ENCODE results near the gene NPVF. TPM values are rescaled to one million over a fixed set of nuclear protein-coding genes. Genes with fewer than 3 reads are reported as not detected.

The NPVF gene
- polyA plus RNA-seq, 1 donor, result not detected

- no peak for DNase-seq
Observed at GRCh38 chr7:25223206-25223605, 5.1 kb downstream of the NPVF start.

DNA sequence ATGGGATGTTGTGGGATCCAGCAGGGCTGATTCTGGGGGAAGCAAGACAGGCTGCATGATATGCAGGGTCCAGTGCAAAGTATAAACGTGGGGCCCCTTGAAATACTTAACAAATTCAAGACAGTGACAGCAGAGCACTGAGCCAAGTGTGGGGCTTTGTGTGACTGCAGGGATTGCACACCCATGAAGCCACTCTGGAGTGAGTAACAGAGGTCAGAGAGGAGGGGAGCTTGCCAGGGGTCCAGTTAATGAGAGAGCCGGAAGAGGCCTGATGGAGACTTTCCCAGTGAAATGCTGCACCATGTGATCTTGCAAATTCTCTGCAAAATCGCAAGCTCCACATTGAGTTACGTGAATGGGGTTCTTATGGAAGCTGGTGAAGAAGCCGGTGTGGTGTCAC is 5.6 kb downstream of the NPVF start:
- no peak for DNase-seq

DNA sequence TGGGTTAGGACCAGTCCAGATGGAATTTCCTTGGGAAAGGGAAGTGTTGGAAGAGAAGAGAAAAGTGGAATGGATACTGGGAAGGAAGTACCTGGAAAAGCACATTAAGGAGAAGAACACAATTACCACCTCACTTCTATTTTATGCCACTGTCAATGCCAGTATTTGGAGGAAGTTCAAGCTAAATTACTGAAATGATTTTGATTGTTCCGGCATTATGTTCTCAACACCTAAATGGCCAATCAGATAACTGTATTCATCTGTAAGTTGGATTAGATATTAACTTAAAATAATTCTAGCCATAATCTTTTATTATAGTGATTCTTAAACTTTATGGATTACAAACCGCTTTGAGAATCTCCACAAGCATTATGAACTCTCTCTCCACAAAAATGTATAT is 7.3 kb downstream of the NPVF start:
- no peak for DNase-seq

DNA sequence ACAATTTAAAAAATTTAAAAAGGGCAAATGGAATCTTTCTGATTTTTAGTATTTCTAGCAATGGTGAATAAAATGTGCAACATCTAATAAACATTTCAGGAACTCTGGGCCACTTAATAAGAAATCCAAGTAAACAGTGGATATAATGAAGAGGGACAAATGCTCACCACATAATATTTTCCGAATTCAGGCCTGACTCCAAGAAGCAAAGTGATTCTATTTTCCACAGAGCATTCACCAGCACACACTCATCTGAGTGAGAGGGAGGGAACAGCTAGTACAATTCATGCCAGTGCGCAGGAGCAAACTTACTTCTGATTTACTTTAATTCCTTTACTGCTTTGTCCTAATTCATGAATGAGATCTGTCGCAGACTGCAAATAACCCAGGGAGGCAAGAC is 10.1 kb downstream of the NPVF start:
- DNase-seq, result no peak

DNA sequence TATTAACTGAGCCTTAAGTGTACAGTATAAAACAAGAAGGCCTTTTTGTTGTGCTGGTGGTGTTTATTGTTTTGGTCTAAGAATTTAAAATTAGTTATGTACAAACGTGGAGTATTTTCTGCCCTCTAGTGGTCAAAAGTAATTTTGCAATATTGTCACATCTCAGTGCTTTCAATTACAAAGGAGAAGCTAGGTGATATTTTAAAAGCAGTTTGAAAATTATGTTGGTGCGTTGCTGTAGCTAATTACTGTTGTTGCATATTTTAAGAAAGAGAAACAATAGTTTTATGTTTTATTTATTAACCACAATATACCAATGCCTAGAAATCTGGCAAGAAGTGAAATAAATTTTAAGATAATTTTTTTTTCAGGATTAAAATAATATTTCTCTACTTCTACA is 11.4 kb downstream of the NPVF start:
- DNase-seq, result no peak

DNA sequence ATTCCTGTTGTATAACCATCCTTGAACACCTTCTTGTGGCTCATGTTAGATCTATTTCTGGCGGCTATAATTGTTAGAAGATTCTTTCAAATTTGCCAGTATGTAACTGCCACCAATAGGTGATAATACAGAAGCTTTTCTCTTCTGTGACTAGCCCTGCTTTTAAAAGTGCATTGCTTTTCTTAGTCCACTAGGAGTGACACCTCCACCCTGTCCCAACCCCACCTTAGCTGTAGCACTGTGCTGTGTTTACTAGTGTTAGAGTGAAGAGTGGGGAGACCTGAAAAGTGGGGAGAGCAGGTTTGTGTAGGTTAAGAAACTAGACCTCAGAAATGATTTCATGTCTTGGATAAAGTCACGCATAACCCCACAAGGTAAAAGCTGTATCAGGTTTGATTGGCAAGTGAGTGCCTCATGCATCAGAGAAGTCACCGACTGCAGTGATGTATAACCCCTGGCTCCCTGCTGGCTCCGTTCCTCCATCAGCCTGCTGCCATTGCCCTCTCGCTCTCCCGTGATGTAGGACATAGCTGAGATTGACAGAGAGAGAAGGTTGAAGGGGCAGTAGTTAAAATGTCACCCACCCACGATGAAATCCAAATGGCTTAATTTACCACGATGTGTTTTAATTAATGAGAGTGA is 12.5 kb downstream of the NPVF start:
- no peak for DNase-seq

DNA sequence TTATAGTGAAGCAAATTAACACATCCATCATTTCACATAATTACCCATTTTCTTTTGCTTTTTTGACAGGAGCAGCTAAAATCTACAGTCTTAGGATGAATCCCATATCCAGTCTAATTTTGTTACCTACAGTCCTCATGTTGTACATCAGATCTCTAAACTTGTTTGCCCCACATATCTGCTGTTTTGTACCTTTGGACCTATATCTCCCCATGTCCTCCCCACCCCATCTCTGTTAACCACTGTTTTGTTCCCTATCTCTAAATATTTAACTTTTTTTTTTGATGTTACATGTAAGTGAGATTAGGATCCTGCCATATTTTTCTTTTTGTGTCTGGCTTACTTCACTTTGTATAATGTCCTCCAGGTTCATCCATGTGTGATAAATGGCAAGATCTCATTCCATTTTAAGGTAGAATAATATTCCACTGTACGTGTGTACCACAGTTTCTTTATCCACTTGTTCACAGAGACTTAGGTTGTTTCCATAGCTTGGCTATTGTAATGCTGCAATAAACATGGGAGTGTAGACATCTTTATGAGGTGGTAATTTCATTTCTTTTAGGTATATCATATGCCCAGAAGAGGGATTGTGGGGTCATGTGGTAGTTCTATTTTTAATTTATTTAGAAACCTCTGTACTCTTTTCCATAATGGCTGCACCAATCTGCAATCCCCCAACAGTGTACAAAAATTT is 19.6 kb downstream of the NPVF start:
- no peak for DNase-seq

DNA sequence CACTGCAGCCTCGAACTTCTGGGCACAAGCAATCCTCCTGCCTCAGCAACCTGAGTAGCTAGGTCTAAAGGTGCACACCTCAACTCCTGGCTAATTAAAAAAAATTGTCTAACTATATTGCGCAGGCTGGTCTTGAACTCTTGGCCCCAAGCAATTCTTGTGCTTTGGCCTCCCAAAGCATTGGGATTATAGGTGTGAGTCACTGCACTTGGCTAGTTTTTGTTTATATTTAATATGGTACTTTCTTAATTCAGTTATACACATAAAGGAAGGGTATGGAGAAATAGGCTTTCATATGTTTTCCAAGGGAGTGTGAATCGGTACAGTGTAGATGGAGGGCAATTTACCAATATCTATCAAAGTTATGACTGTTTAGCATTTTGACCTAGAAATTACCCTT is 20.4 kb downstream of the NPVF start:
- DNase-seq, result no peak

DNA sequence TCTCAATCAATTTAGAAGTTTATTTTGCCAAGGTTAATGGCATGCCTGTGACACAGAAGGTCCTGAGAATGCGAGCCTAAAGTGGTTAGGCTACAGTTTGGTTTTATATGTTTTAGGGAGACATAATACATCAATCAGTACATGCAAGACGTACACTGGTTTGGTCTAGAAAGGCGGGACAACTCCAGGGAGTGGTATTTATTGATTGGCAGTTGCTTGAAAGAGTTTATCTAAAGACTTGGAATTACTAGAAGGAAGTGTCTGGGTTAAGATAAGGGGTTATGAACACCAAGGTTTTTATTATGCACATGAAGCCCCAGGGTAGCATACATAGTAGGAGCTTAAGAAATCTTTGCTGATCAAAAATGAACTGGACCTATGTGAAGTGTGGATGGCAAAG is 21.5 kb downstream of the NPVF start:
- no peak for DNase-seq

- no peak for DNase-seq
Observed at GRCh38 chr7:25196132-25196896, 32.0 kb downstream of the NPVF start.

DNA sequence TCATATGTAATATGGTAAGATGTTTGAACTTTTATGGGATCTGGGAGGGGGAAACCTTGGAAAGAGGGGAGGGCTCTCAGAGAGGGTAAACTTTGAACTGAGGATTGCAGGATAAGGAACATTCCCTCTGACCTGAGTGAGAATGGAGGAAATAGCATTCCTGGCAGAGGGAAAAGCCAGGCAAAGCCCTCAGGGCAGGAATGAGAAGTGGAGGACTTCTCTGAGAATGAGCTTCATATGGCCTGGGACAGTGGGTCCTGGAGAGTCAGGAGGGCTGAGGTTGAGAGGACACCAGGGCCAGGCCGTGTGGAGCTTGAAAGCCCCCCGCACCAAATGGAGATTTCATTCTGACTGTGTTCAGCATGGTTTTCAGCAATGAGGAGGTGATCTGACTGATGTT is 34.2 kb downstream of the NPVF start:
- DNase-seq, result no peak

GRCh38 chr7:25192043-25192442 is 36.2 kb downstream of the NPVF start:
- DNase-seq, result no peak

DNA sequence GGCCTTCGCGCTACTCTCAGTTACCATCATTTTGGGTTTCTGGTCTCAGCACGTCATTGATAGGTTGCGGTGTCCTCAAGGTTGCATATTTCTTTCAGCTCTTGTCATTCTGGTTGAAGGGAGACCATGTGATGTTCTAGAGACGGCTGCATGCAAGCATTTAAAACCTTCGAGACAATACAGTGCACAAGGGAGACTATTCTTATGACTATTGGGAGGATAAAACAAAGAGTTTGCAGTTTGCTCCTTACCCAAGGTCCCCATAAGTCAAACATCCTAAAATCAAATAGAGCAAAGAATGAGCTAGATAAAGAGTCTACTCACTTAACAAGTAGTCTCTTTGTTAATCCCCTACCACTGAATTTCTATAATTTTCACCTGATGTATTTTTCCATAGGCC is 39.1 kb downstream of the NPVF start:
- no peak for DNase-seq

- DNase-seq, result no peak
Observed at GRCh38 chr7:25187932-25188331, 40.4 kb downstream of the NPVF start.

GRCh38 chr7:25186436-25186835 is 41.9 kb downstream of the NPVF start:
- no peak for DNase-seq

DNA sequence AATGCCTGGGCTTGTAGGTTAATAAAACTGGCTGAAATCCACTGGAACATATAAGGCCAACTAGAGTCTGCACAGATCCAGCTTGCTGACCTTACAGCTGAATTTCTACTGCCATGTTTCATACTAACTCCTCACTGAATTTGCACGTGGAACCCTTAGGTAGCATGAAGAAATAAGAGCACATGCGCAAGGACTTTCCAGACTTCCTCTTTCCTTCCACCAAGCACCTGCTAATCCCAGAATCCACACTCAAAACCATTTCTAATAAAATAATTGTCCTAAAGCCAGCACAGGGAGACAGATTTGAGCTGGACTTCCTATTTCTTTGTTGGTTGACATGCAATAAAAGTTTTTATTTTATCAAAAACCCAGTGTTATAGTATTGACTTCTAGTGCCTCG is 46.8 kb downstream of the NPVF start:
- no peak for DNase-seq

DNA sequence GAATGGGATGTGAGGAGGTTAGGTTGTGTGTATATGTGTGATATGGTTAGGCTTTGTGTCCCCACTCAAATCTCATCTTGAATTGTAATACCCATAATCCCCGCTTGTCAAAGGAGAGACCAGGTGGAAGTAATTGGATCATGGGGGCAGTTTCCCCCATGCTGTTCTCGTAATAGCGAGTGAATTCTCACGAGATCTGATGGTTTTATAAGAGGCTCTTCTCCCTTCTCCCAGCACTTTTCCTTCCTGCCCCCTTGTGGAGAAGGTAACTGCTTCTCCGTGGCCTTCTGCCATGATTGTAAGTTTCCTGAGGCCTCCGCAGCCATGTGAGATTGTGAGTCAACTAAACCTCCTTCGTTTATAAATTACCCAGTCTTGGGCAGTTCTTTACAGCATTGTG is 47.3 kb downstream of the NPVF start:
- no peak for DNase-seq

- no peak for DNase-seq
Observed at GRCh38 chr7:25180592-25180923, 47.7 kb downstream of the NPVF start.

DNA sequence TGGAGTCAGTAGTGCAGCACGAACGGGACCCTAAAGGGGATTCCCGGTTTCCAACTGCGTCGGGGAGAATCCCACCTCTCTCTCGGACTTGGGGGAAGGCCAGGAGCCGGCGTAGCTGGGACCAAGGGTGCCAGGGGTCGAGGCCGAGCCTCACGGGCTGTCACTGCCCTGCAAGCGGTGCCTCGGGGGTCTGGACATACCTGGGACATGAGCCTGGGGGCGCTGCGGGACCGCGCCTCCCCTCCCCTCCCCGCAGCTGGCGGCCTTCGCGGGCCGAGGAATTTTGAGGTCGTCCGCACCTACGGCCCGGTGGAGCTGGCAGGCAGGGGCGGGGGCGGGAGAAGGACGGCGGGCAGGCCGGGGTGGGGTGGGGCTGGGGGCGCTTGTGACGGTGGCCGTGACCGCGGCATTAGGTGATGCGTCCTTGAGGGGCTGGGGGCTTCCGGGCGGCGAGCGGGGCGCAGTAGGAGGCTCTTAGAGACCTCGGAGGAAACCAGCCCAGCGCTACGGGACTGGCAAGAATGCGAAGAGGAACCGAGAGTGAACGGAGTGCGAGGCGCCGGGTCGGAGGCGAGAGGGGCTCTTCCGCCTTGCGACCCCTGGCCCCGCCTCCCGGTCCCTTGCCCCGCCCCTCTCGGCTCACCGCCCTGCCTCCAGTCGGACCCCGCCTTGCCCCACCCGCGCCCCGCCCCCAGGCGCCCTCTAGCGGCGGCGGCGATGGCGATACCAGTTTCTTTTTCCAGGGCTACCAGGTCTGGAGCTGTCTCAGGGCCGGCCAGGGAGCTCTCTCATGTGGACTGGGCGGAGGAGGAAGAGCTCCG is 48.3 kb downstream of the NPVF start:
- peak; percentile 83 for DNase-seq

- no peak for DNase-seq
Observed at GRCh38 chr7:25179325-25179724, 49.0 kb downstream of the NPVF start.
